ENCODE measurements around the gene TAS1R3. TPM values are rescaled to one million over a fixed set of nuclear protein-coding genes. Genes with fewer than 3 reads are reported as not detected.

TAS1R3 gene
- total RNA-seq, 2 experiments from 2014 or later = 0.99 to 1.1 TPM

DNA sequence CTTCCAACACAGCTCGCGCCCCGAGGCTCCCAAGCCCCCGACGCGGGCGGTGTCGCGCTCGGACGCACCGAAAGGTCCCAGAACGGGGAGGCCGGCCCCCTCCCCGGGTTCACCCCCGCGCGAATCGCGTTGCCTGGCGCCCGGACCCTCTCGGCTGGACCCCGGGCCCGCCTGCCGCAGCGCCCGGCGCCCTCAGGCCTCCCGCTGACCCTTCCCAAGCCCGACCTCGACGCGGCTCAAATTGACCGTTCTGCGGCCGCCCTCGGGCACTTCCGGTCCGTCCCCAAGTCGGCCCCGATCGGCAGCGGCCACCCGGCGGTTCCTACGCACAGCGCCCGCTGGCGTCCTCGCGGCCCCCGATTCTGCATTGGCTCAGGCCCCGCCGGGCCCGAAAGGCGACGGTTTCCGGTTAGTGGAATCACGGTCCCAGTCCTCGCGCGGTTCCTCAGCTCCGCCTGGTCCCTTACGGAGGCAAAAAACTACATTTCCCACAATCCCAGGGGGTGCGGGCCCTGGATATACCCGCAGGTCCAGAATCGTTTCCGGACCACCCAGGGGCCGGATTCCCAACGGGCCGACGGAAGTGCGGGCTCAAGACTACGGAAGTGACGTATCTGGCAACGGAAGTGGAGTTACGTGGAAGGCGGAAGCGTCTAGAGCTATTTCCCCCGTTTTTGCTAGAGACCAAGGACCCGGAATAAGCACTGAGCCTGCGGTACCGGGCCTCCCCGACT, 44.0 kb downstream of the TAS1R3 start, which contains the start of gene AURKAIP1:
Gene AURKAIP1 (minus strand): TSS at position 279 of the 734 bp plus-strand sequence. CDS start 451 bp downstream, outside the sequence.
- Histone ChIP-seq H3K4me1 (ENCODE audit: insufficient read depth, low read length, poor library complexity, severe bottlenecking) (peaks cover 38% of the 10 kb centered on the region), H3K4me2 (ENCODE audit: low read length) (peak within 1 kb of the TSS; percentile 94), H3K79me2 (ENCODE audit: insufficient read depth, low read depth, low read length) (peaks cover 20% of the 10 kb centered on the region), H3K9me3 (ENCODE audit: low read length) (no peaks in the 10 kb centered on the region), H3K4me3 (ENCODE audit: low read depth, low read length, poor library complexity, severe bottlenecking) (peak within 1 kb of the TSS; percentile 99), H2AFZ (ENCODE audit: low read length) (peak within 1 kb of the TSS; percentile 50; the same call in 1 of the 2 replicates), H3K27ac (ENCODE audit: low read depth, low read length, poor library complexity, severe bottlenecking) (peak within 1 kb of the TSS; percentile 75), H3K9me2 (ENCODE audit: insufficient read depth, low read length) (no peaks in the 10 kb centered on the region), H4K20me1 (ENCODE audit: insufficient read depth, low read length) (no peaks in the 10 kb centered on the region), H3K36me3 (ENCODE audit: insufficient read depth, low read length) (peaks cover 47% of the 10 kb centered on the region)
- ChIA-PET CTCF (ENCODE audit: unreplicated experiment) (interaction anchor here (0.6 kb wide), 1 partner anchor 306 kb away, joined by 4 read pairs; no protein-coding TSS in a partner anchor), POLR2A (interaction anchor here (0.8 to 0.9 kb wide), 3 partner anchors 24 to 87 kb away, joined by 3 to 4 read pairs (median 3); partner anchors contain the start of gene CCNL2)
- DNase-seq (ENCODE audit: low spot score) = peak; percentile 100
- no TSS peak for BruUV-seq (replicated peaks)
- intact Hi-C loops (cut with micrococcal nuclease; ENCODE audit: unreplicated experiment) = loop anchor here (1.0 to 2.0 kb wide), 2 partner anchors 24 to 50 kb away; partner anchors contain the start of genes CCNL2, CPTP and INTS11
- no peak for TF ChIP-seq EZH2phosphoT487 (IDR thresholded peaks at IDR 0.05; ENCODE audit: borderline replicate concordance, low read depth, low read length)
- TF ChIP-seq, protein P1, sequence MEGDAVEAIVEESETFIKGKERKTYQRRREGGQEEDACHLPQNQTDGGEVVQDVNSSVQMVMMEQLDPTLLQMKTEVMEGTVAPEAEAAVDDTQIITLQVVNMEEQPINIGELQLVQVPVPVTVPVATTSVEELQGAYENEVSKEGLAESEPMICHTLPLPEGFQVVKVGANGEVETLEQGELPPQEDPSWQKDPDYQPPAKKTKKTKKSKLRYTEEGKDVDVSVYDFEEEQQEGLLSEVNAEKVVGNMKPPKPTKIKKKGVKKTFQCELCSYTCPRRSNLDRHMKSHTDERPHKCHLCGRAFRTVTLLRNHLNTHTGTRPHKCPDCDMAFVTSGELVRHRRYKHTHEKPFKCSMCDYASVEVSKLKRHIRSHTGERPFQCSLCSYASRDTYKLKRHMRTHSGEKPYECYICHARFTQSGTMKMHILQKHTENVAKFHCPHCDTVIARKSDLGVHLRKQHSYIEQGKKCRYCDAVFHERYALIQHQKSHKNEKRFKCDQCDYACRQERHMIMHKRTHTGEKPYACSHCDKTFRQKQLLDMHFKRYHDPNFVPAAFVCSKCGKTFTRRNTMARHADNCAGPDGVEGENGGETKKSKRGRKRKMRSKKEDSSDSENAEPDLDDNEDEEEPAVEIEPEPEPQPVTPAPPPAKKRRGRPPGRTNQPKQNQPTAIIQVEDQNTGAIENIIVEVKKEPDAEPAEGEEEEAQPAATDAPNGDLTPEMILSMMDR (conservative IDR thresholded peaks at IDR 0.05; ENCODE audit: low read length) = peak; percentile 42; the same call in 1 of the 2 replicates

DNA sequence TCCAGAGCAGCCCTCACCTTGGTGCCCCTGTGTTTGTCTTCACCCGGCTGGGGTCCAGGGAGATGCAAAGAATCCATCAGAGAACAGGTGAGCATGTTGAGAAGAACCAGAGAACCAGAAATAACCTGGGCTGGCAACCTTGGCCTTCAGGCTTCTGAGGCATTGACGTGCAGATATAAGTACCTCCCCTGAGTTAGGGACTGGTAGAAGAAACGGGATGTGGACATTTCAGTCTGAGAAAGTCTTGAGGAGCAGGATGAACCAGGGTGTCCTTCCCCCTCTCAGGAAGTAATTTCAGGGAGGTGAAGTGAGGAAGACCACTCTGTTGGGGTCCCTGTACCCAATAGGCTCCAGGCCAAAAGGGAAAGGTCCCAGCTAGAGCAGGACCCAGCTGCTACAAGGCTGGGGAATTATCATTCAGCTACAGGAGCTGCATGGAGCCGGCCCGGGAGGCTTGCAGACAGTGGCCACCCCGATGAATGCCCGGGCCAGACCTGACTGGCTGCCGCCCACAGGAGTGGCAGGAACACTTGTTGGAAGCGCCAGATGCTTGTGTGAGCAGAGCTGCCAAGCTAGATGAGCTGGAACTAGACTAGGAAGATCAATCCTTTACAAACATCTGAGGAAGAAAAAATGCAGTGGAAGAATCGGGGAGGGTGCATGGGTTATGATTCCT, 45.6 kb downstream of the TAS1R3 start:
- Histone ChIP-seq H3K9me3 (ENCODE audit: low read length) (no peaks in the 10 kb centered on the region), H3K27ac (ENCODE audit: low read depth, low read length, poor library complexity, severe bottlenecking) (peak overlapping the region; percentile 75), H3K9me2 (ENCODE audit: insufficient read depth, low read length) (no peaks in the 10 kb centered on the region), H3K4me1 (ENCODE audit: insufficient read depth, low read length, poor library complexity, severe bottlenecking) (peaks cover 34% of the 10 kb centered on the region), H3K4me3 (ENCODE audit: low read depth, low read length, poor library complexity, severe bottlenecking) (peak overlapping the region; percentile 99), H2AFZ (ENCODE audit: low read length) (no peak overlapping the region), H3K36me3 (ENCODE audit: insufficient read depth, low read length) (peaks cover 50% of the 10 kb centered on the region), H3K4me2 (ENCODE audit: low read length) (peak overlapping the region; percentile 64), H4K20me1 (ENCODE audit: insufficient read depth, low read length) (no peaks in the 10 kb centered on the region), H3K79me2 (ENCODE audit: insufficient read depth, low read depth, low read length) (peaks cover 22% of the 10 kb centered on the region)
- ChIA-PET POLR2A (interaction anchor here (0.5 to 0.6 kb wide), 2 partner anchors 121 to 736 kb away, joined by 3 read pairs; no protein-coding TSS in a partner anchor), CTCF (ENCODE audit: unreplicated experiment) (no interaction called here)
- no TSS peak for BruUV-seq (replicated peaks)
- no peak for DNase-seq (ENCODE audit: low spot score)
- intact Hi-C loops (cut with micrococcal nuclease; ENCODE audit: unreplicated experiment) = no loop called here
- TF ChIP-seq, protein P1 (conservative IDR thresholded peaks at IDR 0.05; ENCODE audit: low read length) = no peak
- TF ChIP-seq EZH2phosphoT487 (IDR thresholded peaks at IDR 0.05; ENCODE audit: borderline replicate concordance, low read depth, low read length) = no peak

Measured in OCI-LY7 (cell line).